NCI-H1417 treated with DMSO at 0.1 percent for 48 hours (cell line): ENCODE measurements around the gene TBC1D14.

Source experiments
- DNase-seq: peaks from one replicate; lab custom pipeline; 2025; lab: John Stamatoyannopoulos, UW

The TBC1D14 gene, protein sequence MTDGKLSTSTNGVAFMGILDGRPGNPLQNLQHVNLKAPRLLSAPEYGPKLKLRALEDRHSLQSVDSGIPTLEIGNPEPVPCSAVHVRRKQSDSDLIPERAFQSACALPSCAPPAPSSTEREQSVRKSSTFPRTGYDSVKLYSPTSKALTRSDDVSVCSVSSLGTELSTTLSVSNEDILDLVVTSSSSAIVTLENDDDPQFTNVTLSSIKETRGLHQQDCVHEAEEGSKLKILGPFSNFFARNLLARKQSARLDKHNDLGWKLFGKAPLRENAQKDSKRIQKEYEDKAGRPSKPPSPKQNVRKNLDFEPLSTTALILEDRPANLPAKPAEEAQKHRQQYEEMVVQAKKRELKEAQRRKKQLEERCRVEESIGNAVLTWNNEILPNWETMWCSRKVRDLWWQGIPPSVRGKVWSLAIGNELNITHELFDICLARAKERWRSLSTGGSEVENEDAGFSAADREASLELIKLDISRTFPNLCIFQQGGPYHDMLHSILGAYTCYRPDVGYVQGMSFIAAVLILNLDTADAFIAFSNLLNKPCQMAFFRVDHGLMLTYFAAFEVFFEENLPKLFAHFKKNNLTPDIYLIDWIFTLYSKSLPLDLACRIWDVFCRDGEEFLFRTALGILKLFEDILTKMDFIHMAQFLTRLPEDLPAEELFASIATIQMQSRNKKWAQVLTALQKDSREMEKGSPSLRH

GRCh38 chr4:6909113-6909969 lies at the start of gene TBC1D14:
TSS of gene TBC1D14 (plus strand) at chr4:6909826. CDS start at chr4:6923390, 13,564 bp downstream.
- peak; percentile 51 for DNase-seq

GRCh38 chr4:6868386-6868785 lies 41.2 kb upstream of the TBC1D14 start:
- DNase-seq = no peak

GRCh38 chr4:6869944-6870343 lies 39.7 kb upstream of the TBC1D14 start:
- DNase-seq = no peak

GRCh38 chr4:6873291-6873690 lies 36.3 kb upstream of the TBC1D14 start:
- no peak for DNase-seq

DNA sequence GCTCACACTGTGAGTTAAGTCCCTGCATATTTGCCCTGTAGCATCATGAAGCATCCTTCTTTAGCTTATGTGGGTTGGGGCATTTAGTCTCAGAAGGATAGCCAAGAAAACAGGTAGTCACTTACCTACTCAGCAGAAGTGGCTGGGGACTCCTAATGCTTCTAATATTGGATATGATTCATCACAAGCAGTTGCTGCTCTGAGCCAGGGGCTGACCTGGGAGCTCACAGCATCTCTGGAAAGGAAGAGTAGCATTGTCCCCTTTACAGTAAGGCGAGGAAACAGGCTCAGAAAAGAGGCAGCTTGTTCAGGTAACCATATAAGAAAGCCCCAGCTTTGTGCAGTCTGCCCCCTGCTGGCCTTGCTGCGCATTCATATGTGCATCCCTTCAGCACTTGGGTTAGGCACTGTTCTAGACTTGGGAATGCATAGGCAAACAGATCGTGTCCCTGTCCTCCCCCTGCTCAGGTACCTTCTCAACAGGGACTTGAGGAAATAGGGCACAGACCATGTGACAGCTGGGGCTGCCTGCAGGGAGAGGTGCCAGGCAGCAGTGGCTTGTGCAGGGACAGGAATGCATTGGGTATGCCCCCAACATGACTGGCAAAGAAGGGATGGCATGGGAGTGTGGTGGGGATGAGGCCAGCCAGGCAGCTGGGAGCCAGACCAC lies 35.7 kb upstream of the TBC1D14 start:
- no peak for DNase-seq

DNA sequence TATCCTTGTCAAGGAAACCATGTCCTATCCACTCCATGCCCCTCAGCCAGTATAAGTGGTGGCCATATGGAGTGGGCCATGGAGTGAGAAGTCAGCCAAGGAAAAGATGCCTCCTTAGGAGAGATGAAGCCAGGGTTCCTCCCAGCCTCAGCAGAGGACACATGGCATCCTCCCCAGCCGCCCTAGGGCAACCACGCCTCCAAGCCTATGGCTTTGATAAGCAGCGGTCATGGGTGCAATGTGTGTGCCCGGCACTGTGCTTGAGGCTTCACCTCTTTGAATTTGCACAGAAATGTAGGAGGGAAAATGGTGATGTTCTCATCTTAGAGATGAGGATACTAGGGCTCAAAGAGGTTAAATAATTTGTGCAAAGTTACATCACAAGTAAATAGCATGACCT lies 34.6 kb upstream of the TBC1D14 start:
- DNase-seq = no peak

GRCh38 chr4:6875431-6875831 lies 34.2 kb upstream of the TBC1D14 start:
- no peak for DNase-seq

GRCh38 chr4:6876440-6876839 lies 33.2 kb upstream of the TBC1D14 start:
- no peak for DNase-seq

DNA sequence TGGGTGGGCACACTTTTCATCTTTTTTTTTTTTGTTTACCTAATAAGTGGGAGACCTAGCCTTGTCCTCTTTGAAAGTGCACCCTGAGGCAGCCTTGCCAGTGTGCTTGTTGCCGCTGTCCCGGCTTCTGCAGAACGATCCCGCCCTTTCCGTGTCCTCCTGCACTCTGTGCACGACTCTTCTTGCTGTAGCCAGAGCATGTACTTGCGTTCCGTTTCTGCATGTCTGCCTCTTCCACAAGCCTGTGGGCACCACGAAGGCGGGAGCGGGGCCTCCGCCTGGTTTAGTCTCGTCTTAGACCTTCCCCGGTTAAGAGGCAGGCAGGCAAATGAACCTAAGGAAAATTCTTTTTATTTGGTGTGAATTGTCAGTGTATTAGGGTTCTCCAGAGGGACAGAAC lies 32.6 kb upstream of the TBC1D14 start:
- DNase-seq = no peak

DNA sequence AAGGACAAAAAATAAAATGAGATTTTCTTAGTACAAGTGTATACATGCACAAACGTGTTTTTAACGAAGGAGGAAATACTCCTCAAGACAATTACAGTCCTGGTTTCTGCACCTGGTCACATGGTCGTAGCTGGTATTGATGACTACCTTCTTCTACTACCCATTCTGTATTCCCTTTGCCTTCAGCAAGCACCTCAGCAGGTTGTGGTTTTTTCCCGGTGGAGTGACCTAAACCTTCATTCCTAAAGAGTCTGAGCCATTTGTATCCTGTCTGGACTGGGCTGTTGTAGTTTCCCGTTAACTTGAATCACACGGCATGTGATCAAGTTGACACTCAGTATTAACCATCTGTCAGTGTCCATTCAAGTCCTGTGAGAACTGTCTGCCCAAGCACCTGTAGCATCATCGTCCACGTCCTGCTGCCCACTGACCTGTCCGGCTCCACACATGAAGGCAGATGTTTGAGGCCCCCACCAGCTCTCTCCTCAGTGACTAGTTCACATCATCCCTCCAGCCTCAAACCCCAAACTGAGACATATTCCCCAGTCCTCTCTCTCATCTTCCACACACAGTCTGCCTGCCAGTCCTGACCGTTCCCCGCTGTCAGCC lies 31.1 kb upstream of the TBC1D14 start:
- DNase-seq = no peak

DNA sequence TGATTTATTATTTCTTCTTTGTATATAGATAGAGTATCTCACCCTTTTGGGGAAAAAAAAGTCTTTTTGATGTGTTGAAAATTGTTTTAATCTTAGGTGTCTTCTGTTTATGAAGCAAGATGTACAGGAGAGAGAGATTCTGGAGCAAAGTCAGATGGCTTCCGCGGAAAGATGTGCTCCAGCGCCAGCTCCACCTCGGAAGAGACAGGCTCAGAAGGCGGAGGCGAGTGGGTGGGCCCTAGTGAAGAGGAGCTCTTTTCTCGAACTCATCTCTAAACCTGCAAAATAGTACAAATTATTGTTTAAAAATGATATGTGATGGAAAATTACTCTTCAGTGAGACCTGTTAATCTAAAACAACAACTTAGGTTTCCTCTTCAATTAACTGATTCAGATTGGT lies 28.9 kb upstream of the TBC1D14 start:
- DNase-seq = no peak

- DNase-seq = no peak
Measured at GRCh38 chr4:6881908-6882307, 27.7 kb upstream of the TBC1D14 start.

GRCh38 chr4:6884341-6884870 lies 25.2 kb upstream of the TBC1D14 start:
- no peak for DNase-seq

DNA sequence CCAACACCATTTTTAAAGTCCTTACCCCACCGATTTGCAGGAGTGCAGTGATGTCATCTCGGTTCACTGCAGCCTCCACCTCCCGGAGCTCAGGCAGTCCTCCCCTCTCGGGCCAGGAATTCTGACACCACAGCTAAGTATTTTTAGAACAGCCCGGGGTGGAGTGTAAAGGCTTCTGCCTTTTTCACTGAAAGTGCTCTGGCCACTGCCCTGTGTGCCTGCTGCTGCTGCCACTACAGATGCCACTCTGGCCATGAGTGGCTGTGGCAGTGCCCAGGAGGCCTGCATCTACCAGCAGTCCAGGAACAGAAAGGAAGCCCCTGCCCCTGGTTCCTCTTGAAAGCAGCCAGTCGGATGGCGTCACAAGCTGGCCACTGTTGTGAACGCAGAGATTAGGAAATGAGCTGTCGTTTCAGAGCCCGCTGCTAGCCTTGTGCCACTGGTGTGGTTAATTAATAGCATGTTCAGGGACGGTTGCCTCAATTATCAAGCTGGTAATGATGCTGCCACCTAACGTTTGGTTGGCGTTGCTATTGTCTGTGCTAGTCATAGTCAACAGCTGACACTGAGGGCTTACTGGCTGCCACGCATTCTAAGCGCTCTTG lies 23.6 kb upstream of the TBC1D14 start:
- DNase-seq = no peak

GRCh38 chr4:6886886-6887285 lies 22.7 kb upstream of the TBC1D14 start:
- no peak for DNase-seq

DNA sequence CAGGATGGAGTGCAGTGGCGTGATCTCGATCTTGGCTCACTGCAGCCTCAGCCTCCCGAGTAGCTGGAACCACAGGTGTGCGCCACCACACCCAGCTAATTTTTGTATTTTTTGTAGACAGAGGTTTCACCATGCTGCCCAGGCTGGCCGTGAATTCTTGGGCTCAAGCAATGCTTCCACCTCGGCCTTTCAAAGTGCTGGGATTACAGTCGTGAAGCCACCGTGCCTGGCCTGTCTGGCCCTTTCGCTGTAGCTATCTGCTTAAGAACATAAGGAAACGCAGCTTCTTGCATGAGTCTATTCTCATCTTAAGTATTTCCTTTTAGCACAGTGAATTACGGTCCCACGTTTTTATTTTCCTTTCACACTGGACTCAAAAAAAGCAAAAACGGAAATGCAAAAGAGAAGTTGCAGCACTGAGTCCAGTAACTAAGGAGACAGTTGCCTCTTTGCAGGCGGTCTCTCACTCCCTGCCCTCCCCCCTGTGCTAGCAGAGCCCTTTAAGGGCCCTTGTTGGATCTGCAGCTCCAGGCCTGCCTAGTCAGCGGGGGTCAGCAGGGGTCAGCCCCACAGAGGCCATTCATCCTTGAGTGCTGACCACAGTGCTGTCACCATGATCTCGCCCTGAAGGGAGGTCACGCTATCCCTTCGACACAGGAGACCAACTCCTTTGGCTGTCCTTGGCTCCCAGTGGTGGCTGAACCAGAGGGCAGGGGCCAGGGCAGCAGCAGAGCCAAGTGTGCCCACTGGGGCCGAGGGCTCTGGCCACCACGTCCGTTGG lies 21.8 kb upstream of the TBC1D14 start:
- no peak for DNase-seq

GRCh38 chr4:6888506-6889071 lies 21.0 kb upstream of the TBC1D14 start:
- DNase-seq = no peak

GRCh38 chr4:6889101-6889735 lies 20.4 kb upstream of the TBC1D14 start:
- DNase-seq = no peak

- DNase-seq = no peak
Measured at GRCh38 chr4:6889736-6890324, 19.8 kb upstream of the TBC1D14 start.
